ENCODE measurements around the gene CDH23. TPM values are rescaled to one million over a fixed set of nuclear protein-coding genes. Genes with fewer than 3 reads are reported as not detected.

CDH23 gene
- total and polyA plus RNA-seq, 10 of the 15 experiments (the other 5 are each of a cell fraction or from before 2014, with no cell fraction given): 0.09 to 0.40 (median 0.15) TPM; not detected in 1

DNA sequence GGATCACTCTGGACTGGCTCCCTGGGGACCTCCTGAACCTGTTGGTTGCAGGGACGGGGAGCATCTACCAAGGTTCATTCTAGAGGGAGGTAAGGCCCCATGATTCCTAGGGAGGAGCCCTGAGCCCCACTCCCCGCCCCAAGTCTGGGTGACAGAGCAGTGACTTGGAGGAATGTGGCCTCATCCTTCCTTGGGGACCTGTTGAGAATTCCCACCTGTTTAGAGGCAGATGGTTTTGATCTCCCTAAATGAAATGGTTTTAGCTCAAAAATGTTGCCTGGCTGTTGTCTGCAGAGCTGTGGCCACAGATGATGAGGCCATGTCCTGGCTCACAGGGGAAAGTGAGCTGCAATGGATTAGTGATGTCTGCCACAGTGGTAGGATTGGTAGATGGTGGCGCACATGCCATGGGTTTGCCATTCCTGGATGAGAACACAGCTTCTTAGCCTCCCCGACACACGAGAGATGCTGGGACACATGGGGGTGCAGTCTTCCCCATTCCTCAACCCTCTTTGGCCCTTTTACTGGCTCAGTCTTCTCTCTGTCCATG, 310.6 kb downstream of the CDH23 start:
- no peaks in the 10 kb centered on the region for H3K79me2 ChIP-seq (ENCODE audit: control insufficient read depth, insufficient read depth, low read length)
- TF ChIP-seq, protein P1, sequence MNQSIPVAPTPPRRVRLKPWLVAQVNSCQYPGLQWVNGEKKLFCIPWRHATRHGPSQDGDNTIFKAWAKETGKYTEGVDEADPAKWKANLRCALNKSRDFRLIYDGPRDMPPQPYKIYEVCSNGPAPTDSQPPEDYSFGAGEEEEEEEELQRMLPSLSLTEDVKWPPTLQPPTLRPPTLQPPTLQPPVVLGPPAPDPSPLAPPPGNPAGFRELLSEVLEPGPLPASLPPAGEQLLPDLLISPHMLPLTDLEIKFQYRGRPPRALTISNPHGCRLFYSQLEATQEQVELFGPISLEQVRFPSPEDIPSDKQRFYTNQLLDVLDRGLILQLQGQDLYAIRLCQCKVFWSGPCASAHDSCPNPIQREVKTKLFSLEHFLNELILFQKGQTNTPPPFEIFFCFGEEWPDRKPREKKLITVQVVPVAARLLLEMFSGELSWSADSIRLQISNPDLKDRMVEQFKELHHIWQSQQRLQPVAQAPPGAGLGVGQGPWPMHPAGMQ (IDR thresholded peaks at IDR 0.05; ENCODE audit: borderline replicate concordance): no peak
- no peak for TF ChIP-seq ZNF217 (IDR thresholded peaks at IDR 0.05)
- TF ChIP-seq WRNIP1 (IDR thresholded peaks at IDR 0.05; ENCODE audit: borderline replicate concordance, low read depth, low read length): no peak
- TF ChIP-seq RUNX3 (IDR thresholded peaks at IDR 0.05; ENCODE audit: low read length): no peak
- no peak for TF ChIP-seq SPI1 (IDR thresholded peaks at IDR 0.05; ENCODE audit: borderline replicate concordance, insufficient read depth, low read depth, low read length)
- TF ChIP-seq SMAD1 (IDR thresholded peaks at IDR 0.05; ENCODE audit: low read depth, partially characterized antibody): no peak
- TF ChIP-seq NR2C2 (IDR thresholded peaks at IDR 0.05; ENCODE audit: borderline replicate concordance, control insufficient read depth, insufficient read length, low read depth): peak; percentile 53
- TF ChIP-seq ESRRA (IDR thresholded peaks at IDR 0.05; ENCODE audit: low read length): no peak
- TF ChIP-seq NFYA (IDR thresholded peaks at IDR 0.05; ENCODE audit: borderline replicate concordance, low read depth, low read length): no peak
- TF ChIP-seq IKZF1 (conservative IDR thresholded peaks at IDR 0.05): no peak
- TF ChIP-seq, protein P2, sequence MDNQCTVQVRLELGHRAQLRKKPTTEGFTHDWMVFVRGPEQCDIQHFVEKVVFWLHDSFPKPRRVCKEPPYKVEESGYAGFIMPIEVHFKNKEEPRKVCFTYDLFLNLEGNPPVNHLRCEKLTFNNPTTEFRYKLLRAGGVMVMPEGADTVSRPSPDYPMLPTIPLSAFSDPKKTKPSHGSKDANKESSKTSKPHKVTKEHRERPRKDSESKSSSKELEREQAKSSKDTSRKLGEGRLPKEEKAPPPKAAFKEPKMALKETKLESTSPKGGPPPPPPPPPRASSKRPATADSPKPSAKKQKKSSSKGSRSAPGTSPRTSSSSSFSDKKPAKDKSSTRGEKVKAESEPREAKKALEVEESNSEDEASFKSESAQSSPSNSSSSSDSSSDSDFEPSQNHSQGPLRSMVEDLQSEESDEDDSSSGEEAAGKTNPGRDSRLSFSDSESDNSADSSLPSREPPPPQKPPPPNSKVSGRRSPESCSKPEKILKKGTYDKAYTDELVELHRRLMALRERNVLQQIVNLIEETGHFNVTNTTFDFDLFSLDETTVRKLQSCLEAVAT (IDR thresholded peaks at IDR 0.05): peak; percentile 91
- no peak for TF ChIP-seq MTA2 (IDR thresholded peaks at IDR 0.05; ENCODE audit: low read depth)
- TF ChIP-seq SRF (IDR thresholded peaks at IDR 0.05; ENCODE audit: low read depth in 2 of 2, low read length in 2 of 2): peak in 1 of 2 experiments; percentile 58; a peak in 1 of 4 replicates
- TF ChIP-seq TARDBP (IDR thresholded peaks at IDR 0.05; ENCODE audit: borderline replicate concordance): no peak
- TF ChIP-seq POLR2AphosphoS2 (IDR thresholded peaks at IDR 0.05; ENCODE audit: low read depth, low read length): no peak
- TF ChIP-seq PAX8 (IDR thresholded peaks at IDR 0.05): no peak
- no peak for TF ChIP-seq RELA (IDR thresholded peaks at IDR 0.05; ENCODE audit: borderline replicate concordance, partially characterized antibody)
- no peak for TF ChIP-seq CHD1 (IDR thresholded peaks at IDR 0.05; ENCODE audit: low read depth, low read length)
- no peak for TF ChIP-seq NFXL1 (IDR thresholded peaks at IDR 0.05; ENCODE audit: borderline replicate concordance)
- TF ChIP-seq, protein P3, sequence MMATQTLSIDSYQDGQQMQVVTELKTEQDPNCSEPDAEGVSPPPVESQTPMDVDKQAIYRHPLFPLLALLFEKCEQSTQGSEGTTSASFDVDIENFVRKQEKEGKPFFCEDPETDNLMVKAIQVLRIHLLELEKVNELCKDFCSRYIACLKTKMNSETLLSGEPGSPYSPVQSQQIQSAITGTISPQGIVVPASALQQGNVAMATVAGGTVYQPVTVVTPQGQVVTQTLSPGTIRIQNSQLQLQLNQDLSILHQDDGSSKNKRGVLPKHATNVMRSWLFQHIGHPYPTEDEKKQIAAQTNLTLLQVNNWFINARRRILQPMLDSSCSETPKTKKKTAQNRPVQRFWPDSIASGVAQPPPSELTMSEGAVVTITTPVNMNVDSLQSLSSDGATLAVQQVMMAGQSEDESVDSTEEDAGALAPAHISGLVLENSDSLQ (IDR thresholded peaks at IDR 0.05): no peak
- ATAC-seq (no peak; the same call in 2 of the 3 replicates), DNase-seq (ENCODE audit: low read depth, low spot score) (no peak), FAIRE-seq (no peak)
- RAD21 ChIA-PET (ENCODE audit: unreplicated experiment): interaction anchor here (0.9 to 3.1 kb wide), 10 partner anchors 9 to 395 kb away, joined by 3 to 32 read pairs (median 4); no protein-coding TSS in a partner anchor
- no peaks in the 10 kb centered on the region for H4K20me1 ChIP-seq (ENCODE audit: control insufficient read depth, insufficient read depth)
- POLR2A ChIA-PET: interaction anchor here (1.2 kb wide), 1 partner anchor 42 kb away, joined by 4 read pairs; no protein-coding TSS in a partner anchor
- H3K36me3 ChIP-seq (ENCODE audit: control insufficient read depth in 2 of 2, insufficient read depth in 2 of 2, low read length in 1 of 2): no peaks in the 10 kb centered on the region
- no peak overlapping the region for H2AFZ ChIP-seq (ENCODE audit: control insufficient read depth, low read depth, low read length)
- WGBS (ENCODE audit: insufficient coverage, insufficient replicate concordance, low lambda C conversion rate, missing lambda C conversion rate): 31% methylated on average over 5 of the region's 5 CpGs
- H3K27me3 ChIP-seq (replicated peaks in 1 of 2; ENCODE audit: control insufficient read depth in 2 of 2, insufficient read depth in 2 of 2, low read length in 1 of 2): no peaks in the 10 kb centered on the region; a peak in 1 of 4 replicates
- intact Hi-C loops (cut with micrococcal nuclease; ENCODE audit: unreplicated experiment): loop anchor here (5.0 kb wide), 2 partner anchors 105 to 220 kb away; no protein-coding TSS in a partner anchor
- H3K4me3 ChIP-seq: no peak overlapping the region
- no TSS peak for BruUV-seq (replicated peaks)
- no peak overlapping the region for H3K27ac ChIP-seq (ENCODE audit: control insufficient read depth, insufficient read depth)
- in situ Hi-C loops (cut with MboI): loop anchor here (10.0 kb wide), 1 partner anchor 323 kb away; no protein-coding TSS in a partner anchor
- SMC1A ChIA-PET (ENCODE audit: uncharacterized antibody, unreplicated experiment): interaction anchor here (0.8 to 4.3 kb wide), 15 partner anchors 9 to 388 kb away, joined by 3 to 51 read pairs (median 5); partner anchors contain the start of genes SLC29A3 and VSIR
- no peaks in the 10 kb centered on the region for H3K9me3 ChIP-seq (replicated peaks; ENCODE audit: control insufficient read depth, insufficient read depth, low read length)
- no peaks in the 10 kb centered on the region for H3K4me1 ChIP-seq (ENCODE audit: control insufficient read depth, insufficient read depth, low read length)
- CTCF ChIA-PET: interaction anchor here (0.9 to 6.3 kb wide), 31 partner anchors 9 to 392 kb away, joined by 3 to 116 read pairs (median 6); partner anchors contain the start of genes SLC29A3 and VSIR
- no peak overlapping the region for H3K9ac ChIP-seq (ENCODE audit: control insufficient read depth, insufficient read depth, low read length)
- no peak overlapping the region for H3K4me2 ChIP-seq (ENCODE audit: control insufficient read depth, insufficient read depth)

All from GM12878 (cell line).